Amygdala (tissue), 56 donors: ENCODE data around the gene JADE1.

Experiments
- DNase-seq, 56 donors: peaks; one replicate each; lab custom pipeline; 2025; lab: John Stamatoyannopoulos, UW

Gene JADE1

DNA sequence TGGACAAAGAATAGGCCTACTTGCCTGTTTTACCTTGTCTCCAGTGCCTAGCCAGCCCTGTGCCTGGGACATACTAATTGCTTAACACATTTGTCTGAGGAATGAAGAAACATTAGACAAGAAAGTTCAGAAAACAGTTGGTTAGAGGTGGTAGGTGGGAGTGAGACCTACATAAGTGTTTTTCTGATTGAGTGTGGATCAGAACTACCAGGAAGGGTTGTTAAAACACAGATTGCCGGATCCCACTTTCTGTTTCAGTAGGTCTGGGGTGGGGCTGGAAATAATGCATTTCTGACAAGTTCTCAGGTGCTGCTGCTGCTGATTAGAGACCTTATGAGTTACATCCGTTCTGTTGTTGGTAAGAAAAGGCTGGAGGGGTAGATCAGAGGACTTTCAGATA lies 5.7 kb upstream of the JADE1 start:
- no peak for DNase-seq

DNA sequence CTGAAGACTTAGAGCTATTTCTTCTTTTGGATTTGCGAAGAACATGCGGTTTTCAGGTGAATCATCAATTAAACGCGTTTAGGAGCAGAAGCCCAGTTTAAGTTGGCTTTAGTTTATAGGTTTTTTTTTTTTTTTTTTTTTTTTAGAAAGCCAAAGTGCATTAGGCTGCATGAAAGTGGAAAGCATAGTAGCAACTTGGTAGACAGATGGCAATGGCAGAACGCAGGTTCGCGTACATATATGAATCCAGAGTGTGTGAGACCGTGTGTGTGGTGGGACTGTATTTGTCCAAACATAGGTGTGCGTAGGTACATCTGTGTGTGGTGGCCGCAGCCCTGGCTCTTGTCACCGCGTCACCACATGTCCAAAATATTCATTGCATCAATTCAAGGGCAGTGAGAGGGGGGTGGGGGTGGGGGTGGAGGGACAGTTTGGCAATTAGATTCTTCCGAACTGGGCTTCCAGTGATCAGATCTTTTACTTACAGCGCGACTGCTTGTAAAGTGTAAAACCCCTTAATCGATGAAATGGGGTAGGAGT lies 901 bp downstream of the JADE1 start:
- DNase-seq: peak in 16 of 56 donors; percentile 4 to 65 (median 18)

DNA sequence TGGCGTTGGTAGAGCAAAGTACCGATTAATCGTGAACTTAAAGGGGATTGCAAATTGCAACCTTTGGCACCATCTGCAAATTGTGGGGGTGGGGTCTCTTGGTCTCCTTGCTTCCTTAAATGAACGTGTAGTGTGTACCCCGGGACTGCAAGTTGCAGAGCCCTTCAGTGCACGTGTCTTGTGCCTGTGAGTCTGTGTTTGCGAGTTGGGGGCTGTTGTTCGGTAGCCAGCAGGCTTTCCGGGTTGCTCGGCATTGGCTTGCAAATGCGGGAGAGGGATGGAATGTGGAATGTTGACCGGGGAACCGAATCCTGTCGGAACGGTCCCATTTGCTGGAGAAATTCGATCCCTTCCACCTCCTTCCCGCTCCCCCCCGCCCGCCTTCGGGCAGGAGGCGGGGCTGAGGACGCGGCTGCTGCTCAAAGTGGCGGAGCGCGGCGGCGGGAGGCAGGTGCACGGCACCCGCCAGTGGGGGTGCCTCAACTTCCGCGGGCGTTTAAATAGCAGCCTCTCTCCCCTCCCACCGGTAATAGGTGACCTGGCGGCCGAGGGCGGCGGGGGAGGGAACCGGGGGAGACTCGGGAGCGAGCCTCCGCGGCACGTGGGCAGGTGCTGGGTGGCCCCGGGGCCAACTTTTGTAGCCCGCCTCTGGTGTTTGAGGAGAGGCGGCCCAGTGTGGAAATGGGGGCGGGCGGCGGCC lies 1.5 kb downstream of the JADE1 start:
- DNase-seq: peak in 51 of 56 donors; percentile 13 to 75 (median 50)

DNA sequence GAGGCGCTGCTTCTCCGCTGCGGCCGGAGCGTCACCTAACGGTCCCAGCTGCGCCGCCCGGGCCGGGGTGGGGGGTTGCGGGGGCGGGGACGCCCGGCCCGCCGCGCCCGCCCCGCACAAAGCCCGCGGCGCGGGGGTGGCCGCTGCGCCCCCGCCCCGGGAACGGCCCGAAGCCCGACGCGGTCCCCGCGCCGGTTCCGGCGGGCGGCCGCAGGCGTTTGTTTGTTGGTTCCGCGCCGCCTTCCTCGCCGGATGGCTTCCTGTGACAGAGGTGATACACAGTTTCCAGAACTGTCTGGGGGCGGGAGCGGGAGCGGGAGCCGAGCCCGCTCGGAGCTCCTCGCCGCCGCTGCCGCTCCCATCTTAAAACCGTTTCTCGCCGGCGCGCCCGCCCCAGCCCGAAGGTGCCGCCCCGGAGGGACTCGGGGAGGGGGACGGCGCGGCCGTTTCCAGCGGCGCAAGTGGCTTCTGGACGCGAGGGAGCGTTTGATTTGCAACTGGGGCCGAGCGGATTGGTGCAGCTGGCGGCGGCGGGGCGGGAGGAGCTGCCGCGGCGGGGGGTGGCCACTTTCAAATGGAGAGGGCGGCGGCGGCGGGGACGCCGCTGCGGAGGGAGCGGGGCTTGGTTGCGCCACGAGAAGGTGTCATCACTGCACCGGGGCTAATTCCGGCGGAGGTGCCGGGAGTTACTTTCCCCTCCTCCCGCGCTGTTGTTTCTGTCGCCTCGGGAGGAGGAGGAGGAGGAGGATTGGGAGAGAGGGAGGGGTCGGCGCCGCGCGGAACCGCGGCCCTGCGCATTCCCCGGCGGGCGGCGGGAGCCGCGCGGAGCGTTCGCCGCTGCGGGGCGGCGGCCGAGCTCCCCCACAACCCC lies 2.3 kb downstream of the JADE1 start:
- DNase-seq: peak; percentile 14 to 93 (median 73)

DNA sequence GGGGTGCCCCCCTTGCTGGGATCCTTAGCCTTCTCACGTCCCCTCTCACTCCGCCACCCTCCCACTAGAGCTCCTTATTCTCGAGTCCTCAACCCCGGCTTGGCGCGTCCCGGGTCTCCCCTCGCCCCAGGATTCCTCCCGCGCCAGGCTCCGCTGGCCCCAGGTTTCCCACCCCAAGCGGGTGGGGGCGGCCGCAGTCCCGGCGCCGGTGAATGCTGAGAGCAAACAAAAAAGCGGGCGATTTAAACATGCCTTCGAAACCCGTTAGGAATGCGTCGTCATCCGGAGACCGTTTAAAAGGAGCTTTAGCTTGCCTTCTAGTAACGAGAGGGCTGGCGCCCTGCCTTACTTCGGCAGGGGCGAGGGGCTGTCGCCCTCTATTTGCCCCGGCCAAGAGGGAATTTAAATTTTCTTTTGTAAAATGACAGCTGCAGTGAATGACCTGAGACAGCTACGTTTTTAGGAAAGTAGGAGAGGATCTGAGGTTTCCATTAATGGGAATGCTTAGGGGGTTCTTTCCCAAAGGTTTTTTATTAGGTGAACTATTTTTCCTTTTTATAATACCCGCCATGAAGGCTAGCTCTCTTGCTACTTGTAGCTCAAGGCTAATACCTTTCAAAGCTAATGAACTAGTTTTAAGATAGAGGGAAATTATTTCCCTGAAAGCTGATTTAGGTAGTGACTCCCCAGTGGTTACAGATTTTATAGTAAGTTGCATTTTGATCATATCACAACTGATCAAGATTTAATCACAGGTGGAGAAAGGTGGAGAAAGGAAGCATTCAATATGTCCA lies 3.1 kb downstream of the JADE1 start:
- DNase-seq: peak in 29 of 56 donors; percentile 20 to 87 (median 58)

DNA sequence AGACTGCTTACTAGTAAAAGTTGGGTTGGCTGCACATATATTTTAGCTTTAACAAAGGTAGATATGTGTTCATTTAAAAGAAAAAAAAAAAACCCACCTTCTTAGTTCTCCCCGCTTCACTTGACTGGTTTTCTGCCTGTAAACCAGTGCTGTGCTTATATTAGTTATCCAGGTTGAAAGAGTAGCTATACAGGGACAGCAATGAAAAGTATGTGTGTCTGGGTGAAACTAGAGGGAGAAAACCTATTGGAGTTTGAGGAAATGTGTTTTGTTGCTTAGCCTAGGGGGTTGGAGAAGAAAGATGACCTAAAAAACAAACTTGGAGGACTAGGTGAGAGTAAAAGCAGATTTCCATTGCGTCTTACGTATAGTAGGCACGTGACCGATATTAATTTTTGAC lies 4.5 kb downstream of the JADE1 start:
- no peak for DNase-seq

DNA sequence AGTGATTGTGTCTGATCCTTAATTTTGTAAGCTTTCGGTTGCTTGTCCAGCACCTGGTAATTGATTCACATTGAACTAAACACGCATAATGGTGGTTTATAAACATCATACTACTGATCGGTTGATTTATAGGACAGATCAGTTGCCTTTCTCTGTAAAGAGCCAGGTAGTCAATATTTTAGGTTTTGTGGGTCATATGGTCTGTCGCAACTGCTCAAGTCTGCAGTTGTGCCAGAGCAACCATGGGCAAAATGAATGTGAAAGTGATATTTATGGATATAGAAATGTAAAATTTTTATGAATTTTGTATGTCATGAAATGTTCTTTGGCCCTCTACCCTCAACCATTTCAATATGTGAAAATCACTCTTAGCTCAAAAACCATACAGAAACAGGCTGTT lies 8.9 kb downstream of the JADE1 start:
- no peak for DNase-seq

DNA sequence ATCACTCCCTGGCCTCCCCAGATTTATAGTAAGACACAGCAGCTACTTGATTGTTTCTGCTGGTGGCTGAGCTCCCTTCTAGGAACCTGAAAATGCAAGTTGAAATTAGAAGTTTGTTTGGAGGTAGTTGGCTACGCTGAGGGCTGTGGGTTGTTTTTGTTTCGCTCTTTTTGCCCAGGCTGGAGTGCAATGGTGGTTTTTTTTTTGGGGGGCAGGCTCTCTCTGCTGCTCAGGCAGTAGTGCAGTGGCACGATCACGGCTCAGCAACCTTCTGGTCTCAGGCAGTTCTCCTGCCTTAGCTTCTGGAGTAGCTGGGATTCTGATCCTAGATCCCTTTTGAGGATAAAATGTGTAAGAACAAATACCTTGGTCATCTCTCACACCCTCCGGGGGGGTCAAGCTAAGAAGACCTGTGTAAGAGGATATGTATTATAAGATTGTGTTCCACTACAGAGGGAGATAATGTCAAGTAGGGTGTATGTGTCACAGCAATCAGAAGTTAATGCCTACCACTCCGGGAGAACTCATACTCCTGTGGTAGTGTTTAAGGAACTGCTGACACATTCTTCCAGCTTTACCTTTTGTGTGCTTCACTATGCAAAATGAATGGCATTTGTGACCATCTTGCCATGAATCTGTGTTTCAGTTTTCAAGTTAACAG lies 9.7 kb downstream of the JADE1 start:
- DNase-seq: no peak

- DNase-seq: no peak
Measured at GRCh38 chr4:128820671-128821070, 11.2 kb downstream of the JADE1 start.

DNA sequence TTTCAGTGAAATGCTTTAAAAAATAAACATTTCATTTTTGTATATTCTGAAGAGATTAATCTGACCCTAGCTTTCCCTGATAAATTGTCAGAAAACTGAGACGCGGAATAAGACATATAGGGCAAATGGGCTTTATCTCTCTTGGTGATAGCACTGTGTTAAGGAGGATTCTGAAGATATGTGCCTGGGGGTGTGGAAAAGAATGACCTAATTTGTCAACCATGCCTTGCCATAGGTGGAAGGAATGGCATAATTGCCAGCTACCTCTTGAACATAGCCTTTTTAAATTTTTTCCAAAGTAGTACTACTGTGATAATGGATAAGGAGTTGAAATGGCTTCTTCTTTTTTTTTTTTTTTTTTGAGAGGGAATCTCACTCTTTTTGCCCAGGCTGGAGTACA lies 11.7 kb downstream of the JADE1 start:
- DNase-seq: no peak

DNA sequence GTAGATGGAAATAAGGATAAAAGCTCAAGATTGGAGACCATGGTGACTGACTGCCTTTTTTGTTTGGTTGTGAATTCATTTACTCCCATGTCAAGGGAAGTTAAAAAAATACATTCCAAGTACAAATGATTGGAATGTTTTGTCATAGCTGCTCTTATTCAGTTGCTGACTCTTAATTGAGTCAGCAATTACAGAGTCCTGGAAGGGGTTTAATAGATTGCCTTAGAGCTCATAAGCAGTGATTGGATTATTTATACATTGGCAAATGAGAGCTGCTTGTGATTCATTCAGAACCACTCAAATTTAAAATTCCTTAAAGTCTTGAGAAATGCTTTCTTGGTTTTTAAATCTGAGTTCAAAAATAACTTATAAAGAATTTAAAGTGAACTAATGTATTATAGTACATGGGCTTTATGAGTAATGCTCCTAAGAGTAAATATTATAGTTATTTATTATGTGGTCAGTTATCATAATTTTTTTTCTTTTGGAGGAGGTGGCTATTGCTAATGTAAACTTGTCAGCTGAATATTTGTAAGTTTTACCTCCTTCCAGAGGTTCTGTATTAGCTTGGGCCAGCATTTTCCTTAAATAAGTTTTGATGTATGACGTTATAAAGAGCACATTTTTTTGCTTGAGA lies 13.6 kb downstream of the JADE1 start:
- no peak for DNase-seq

GRCh38 chr4:128825226-128825625 lies 15.7 kb downstream of the JADE1 start:
- no peak for DNase-seq

DNA sequence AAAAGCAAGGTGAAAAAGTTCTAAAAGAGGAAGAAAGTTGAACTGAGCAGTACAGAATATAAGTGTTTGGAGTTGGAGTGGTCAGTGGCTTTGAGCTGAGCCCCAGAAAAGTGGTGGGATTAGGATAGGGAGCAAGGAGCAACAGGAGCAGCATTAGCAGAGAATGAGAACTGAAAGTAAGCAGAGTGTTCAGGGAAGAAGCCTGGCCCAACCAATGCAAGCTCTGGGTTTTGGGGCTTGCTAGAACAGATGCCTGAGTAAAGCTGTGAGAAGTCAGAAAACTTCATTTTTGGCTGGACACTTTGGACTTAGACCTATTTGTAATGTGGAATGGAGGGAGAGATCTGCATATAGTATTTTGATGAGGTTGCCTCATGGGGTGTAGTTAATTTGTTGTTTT lies 17.8 kb downstream of the JADE1 start:
- DNase-seq: no peak

GRCh38 chr4:128830906-128831503 lies 21.5 kb downstream of the JADE1 start:
- peak in 1 of 56 donors; percentile 21 for DNase-seq

GRCh38 chr4:128831531-128832242 lies 22.2 kb downstream of the JADE1 start:
- peak in 24 of 56 donors; percentile 1 to 38 (median 11) for DNase-seq

GRCh38 chr4:128832243-128832625 lies 22.7 kb downstream of the JADE1 start:
- DNase-seq: no peak

DNA sequence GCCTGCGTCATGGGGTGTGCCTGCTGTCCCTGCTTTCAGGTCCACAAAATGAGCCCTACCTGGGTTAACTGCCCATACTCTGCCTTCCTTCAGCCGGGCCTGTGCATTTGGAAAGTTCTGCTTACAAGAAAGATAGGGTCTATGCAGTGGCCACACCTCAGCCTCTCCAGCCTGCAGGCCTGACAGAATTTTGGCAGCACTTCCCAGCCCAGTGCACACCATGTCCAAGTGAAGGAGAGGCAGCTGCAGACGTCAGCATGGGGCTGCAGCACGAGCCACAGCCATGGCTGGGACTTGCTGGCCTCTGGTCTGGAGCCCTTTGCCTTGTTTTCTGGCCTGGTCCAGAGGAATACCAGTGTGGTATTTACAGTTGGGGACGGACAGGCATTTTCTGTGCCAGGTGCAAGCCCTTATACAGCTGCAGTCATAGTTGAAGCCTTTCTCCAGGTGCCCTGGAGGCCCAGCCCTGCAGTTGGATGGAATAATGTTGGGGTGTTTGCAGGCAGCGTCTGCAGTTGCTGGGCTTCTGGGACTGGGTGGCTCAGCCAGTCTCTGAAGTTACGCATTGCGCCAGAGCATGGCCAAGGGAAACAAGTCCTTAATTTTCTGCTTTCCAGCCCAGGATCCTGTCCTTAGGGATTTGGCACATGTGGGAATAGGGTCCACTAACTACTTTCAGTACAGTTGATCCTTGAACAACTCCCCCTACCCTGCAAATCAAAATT lies 26.2 kb downstream of the JADE1 start:
- peak in 32 of 56 donors; percentile 2 to 76 (median 26) for DNase-seq

DNA sequence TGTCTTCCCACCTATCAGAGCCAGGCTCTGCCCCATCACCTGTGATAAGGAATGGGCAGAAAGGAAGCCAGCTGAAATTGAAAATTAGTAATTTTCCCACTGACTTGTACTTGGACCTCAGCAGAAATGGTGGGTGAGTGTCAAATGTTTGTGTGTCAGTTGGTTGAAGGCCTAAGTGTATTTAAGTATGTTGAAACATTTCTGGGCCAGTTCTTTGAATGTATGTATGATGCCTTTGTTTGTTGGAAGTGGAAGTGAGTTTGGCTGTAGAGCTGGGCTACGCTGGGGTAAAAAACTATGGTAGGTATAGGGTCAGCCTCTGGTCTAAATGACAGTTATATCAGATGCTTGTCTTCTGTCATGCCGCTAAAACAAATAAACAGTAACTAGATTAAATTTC lies 27.7 kb downstream of the JADE1 start:
- DNase-seq: no peak
